T-helper 17 cell (primary cell): Measurements from ENCODE around the gene ADAMTS12. TPM values are rescaled to one million over a fixed set of nuclear protein-coding genes. Genes with fewer than 3 reads are reported as not detected.
"Not testable (repeated sequence)": the region's sequence is repeated elsewhere in the genome, so short reads cannot be mapped to it uniquely, and the experiment has no call there.

Experiments used
- ATAC-seq: fragments of 150-1000 bp; cut with Tn5 transposase; 2 replicates; pipeline ENCODE4 v1.10.0; 2021; ENCODE audit warnings: mild to moderate bottlenecking, moderate library complexity
- DNase-seq, 3 donors: peaks; one replicate each; pipeline versions ENCODE4 v3.0.0 to v3.0.0-alpha.2; 2020 to 2021
- H3K9me3 ChIP-seq: one replicate; pipeline ENCODE4 v1.7.0; 2013; ENCODE audit warnings: low read length, mild to moderate bottlenecking; ENCODE audit not compliant: control insufficient read depth, poor library complexity, severe bottlenecking
- H3K27ac Mint-ChIP-seq: one replicate; pipeline ENCODE4 v1.8.0; 2022; ENCODE audit warnings: mild to moderate bottlenecking, moderate library complexity, mixed read lengths
- H3K27me3 Mint-ChIP-seq: one replicate; pipeline ENCODE4 v1.8.0; 2022; ENCODE audit warnings: mixed read lengths
- H3K36me3 Mint-ChIP-seq: one replicate; pipeline ENCODE4 v1.8.0; 2022; ENCODE audit warnings: low read depth, mixed read lengths
- H3K4me1 Mint-ChIP-seq: one replicate; pipeline ENCODE4 v1.8.0; 2022; ENCODE audit warnings: mild to moderate bottlenecking, mixed read lengths
- H3K4me3 Mint-ChIP-seq: one replicate; pipeline ENCODE4 v1.8.0; 2022; ENCODE audit warnings: mild to moderate bottlenecking, moderate library complexity, mixed read lengths
- total RNA-seq, 4 donors: library from RNA in 2 of 4; stranded (reverse) in 2 of 4; gene quantifications; one replicate each; pipeline ENCODE4 v1.2.3 and lab custom pipeline; 2022 to 2026

The ADAMTS12 gene
- total RNA-seq, 2 donors from 2014 or later, result not detected

GRCh38 chr5:33531037-33531298 lies 360.8 kb downstream of the ADAMTS12 start:
- peaks cover 18% of the 10 kb centered on the region for H3K27me3 Mint-ChIP-seq
- DNase-seq (no peak), ATAC-seq (no peak)
- no peaks in the 10 kb centered on the region for H3K36me3 Mint-ChIP-seq
- no peaks in the 10 kb centered on the region for H3K4me1 Mint-ChIP-seq
- H3K27ac Mint-ChIP-seq, result no peak overlapping the region
- no peak overlapping the region for H3K4me3 Mint-ChIP-seq
- no peaks in the 10 kb centered on the region for H3K9me3 ChIP-seq

DNA sequence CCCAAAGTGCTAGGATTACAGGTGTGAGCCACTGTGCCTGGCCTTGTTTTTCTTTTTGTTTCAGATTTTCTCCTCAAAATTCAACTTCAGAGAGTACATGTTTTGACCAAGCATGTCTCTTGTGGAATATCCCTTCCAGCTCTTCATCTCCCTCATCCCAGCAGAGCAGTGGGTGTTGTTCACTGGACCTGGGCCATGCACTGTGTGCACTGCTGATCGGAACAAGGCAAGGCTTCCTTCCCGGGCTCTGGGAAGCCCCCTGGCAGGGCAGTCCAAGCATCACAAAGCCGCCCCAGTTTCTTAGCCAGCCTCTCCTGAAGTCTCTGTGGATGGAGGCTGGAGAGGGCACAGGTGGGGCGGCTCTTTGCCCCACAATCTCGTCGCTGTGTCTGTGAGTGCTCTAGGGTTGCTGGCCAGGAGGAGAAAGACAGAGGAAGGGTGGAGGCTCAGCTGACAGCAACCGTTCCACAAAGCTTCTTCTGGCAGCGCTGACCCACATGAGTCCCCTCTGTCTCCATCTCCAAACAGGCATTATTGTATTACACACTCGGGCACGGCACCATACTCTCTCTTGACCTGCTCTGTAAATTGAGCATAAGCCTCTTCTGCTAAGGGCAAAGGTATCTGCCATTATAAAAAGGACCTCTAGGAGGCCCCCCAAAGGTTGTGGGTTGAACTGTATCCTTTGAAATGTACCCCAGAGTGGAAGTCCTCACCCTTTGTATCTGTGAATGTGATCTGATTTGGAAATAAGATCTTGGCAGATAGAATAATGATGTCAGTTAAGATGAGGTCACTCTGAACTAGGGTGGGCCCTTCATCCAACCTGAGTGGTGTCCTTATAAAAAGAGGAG lies 361.4 kb downstream of the ADAMTS12 start:
- DNase-seq (no peak), ATAC-seq (no peak)
- Mint-ChIP-seq H3K27ac (no peak overlapping the region), H3K27me3 (peaks cover 14% of the 10 kb centered on the region), H3K4me3 (no peak overlapping the region), H3K36me3 (no peaks in the 10 kb centered on the region), H3K4me1 (no peaks in the 10 kb centered on the region)
- H3K9me3 ChIP-seq, result no peaks in the 10 kb centered on the region

DNA sequence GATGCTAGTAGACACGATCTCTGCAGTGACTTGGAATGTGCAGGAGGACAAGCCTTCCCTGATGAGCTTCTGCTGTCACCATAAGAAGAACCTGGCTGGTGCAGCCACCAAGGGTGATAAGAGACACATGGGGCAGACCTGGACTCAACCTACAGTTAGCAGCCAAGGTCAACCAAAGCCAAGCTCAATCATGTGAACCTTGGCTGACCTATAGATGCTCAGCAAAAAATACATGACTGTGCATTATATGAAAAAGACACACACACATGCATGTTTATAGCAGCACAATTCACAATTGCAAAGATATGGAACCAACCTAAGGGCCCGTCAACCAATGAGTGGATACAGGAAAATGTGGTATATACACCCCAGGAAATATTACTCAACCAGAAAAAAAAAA lies 364.1 kb downstream of the ADAMTS12 start:
- no peak overlapping the region for H3K27ac Mint-ChIP-seq

GRCh38 chr5:33526755-33527154 lies 365.0 kb downstream of the ADAMTS12 start:
- no peak overlapping the region for H3K27ac Mint-ChIP-seq
- no peaks in the 10 kb centered on the region for H3K36me3 Mint-ChIP-seq
- peaks cover 17% of the 10 kb centered on the region for H3K27me3 Mint-ChIP-seq
- H3K9me3 ChIP-seq, result no peaks in the 10 kb centered on the region
- DNase-seq (no peak), ATAC-seq (no peak)
- H3K4me3 Mint-ChIP-seq, result no peak overlapping the region
- no peaks in the 10 kb centered on the region for H3K4me1 Mint-ChIP-seq

More for the DNA sequence above, 364.1 kb downstream of the ADAMTS12 start:
- no peaks in the 10 kb centered on the region for H3K9me3 ChIP-seq
- ATAC-seq (no peak), DNase-seq (no peak)
- no peaks in the 10 kb centered on the region for H3K4me1 Mint-ChIP-seq
- H3K36me3 Mint-ChIP-seq, result no peaks in the 10 kb centered on the region
- H3K27me3 Mint-ChIP-seq, result peaks cover 19% of the 10 kb centered on the region
- H3K4me3 Mint-ChIP-seq, result no peak overlapping the region

- Mint-ChIP-seq H3K4me3 (no peak overlapping the region), H3K27me3 (peaks cover 13% of the 10 kb centered on the region), H3K4me1 (no peaks in the 10 kb centered on the region), H3K36me3 (no peaks in the 10 kb centered on the region), H3K27ac (no peak overlapping the region)
- ATAC-seq (no peak), DNase-seq (no peak)
- no peaks in the 10 kb centered on the region for H3K9me3 ChIP-seq
Observed at GRCh38 chr5:33524476-33524875, 367.3 kb downstream of the ADAMTS12 start.

DNA sequence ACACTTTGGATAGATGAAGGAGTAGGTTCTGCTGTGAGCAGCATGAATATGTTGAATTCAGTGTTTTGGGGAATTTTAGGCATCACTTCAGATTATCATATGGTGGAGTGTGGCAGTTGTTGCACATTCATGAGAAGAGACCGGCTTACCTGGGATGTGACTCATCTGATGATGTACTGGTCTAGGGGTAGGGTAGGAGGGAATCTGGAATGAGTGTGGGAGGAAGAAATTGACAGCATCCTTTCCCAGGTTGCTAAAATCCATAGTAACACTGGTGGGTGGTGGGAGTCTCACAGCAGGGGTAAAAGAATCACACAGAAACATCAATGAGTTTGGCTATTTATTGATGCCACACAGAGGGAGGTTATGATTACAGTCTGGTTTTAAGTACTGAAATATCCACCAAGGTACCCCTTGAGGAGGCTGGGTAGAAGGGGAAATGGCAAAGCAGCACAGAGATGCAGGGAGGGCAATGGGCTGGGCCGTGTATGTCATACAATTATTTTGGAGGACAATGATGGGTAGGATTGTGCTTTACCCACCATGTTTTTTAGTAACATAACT lies 368.5 kb downstream of the ADAMTS12 start:
- H3K27ac Mint-ChIP-seq, result no peak overlapping the region

DNA sequence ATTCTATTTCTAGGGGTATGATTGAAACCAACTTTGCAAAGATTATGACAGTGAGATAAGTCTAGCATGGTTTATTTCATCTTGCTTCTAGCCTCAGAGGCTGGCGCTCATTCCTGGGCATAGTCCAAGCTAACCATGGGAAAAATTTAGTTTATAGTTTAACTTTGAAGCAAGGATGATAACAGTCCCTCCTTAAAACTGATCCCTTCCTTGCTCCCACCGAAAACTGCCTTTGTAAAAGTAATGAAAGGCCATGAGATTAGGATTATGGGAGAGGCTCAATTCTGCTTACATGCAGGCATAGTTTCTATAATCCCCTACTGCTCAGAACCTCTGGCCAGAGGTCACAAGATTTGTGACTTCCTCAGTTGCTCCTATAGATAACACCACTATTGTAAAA lies 375.4 kb downstream of the ADAMTS12 start:
- H3K27ac Mint-ChIP-seq, result no peak overlapping the region
- H3K36me3 Mint-ChIP-seq, result no peaks in the 10 kb centered on the region
- no peak overlapping the region for H3K4me3 Mint-ChIP-seq
- no peaks in the 10 kb centered on the region for H3K4me1 Mint-ChIP-seq
- DNase-seq, result no peak
- ATAC-seq, result no peak
- H3K9me3 ChIP-seq, result no peaks in the 10 kb centered on the region
- H3K27me3 Mint-ChIP-seq, result peaks cover 5% of the 10 kb centered on the region

More for the DNA sequence above, 368.5 kb downstream of the ADAMTS12 start:
- peaks cover 13% of the 10 kb centered on the region for H3K27me3 Mint-ChIP-seq
- H3K4me1 Mint-ChIP-seq, result no peaks in the 10 kb centered on the region
- ATAC-seq, result no peak
- no peak overlapping the region for H3K4me3 Mint-ChIP-seq
- H3K9me3 ChIP-seq, result no peaks in the 10 kb centered on the region
- DNase-seq, result no peak
- no peaks in the 10 kb centered on the region for H3K36me3 Mint-ChIP-seq

- not testable (repeated sequence) for H3K4me3 Mint-ChIP-seq, ATAC-seq, H3K4me1 Mint-ChIP-seq, H3K27ac Mint-ChIP-seq, H3K9me3 ChIP-seq, H3K27me3 Mint-ChIP-seq, H3K36me3 Mint-ChIP-seq, DNase-seq
Observed at GRCh38 chr5:33515366-33515765, 376.4 kb downstream of the ADAMTS12 start.

DNA sequence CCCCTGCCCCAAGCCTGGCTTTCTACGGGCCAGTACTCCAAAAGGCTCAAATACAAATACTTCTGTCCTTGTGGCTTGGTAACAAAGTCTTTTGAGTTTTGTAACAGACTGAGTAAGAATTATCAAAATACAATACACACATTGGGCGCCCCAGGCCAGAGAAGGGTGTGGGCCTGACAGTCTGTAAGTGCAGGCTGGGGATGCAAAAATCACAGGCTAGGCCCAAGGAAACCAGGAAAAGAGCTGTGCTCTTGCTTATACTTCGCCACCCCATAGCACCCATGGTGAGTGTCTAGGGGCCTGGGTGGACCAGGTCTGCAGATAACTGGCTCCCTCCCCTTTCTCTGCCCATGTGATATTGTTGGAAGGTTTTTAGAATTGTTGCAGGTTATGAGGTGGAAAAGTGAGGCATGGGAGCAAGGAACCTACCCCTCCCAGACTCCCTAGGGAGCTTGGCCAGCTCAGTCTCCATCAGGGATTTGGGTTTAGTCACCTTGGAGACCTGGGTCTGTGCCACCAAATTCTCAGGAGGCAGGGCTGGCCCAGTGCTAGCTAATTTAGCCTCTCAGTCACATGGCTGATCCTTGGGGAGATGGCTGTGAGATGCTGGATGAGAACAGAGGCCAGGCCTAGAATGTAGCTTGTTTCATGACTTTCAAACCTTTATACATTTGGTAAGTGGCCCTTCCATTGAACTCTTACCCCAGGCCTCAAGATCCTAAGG lies 378.2 kb downstream of the ADAMTS12 start:
- H3K27ac Mint-ChIP-seq, result no peak overlapping the region
- H3K9me3 ChIP-seq, result no peaks in the 10 kb centered on the region
- DNase-seq (no peak), ATAC-seq (no peak)
- H3K27me3 Mint-ChIP-seq, result peaks cover 5% of the 10 kb centered on the region
- no peaks in the 10 kb centered on the region for H3K36me3 Mint-ChIP-seq
- no peaks in the 10 kb centered on the region for H3K4me1 Mint-ChIP-seq
- H3K4me3 Mint-ChIP-seq, result no peak overlapping the region

- Mint-ChIP-seq H3K27me3 (no peaks in the 10 kb centered on the region), H3K4me3 (no peak overlapping the region), H3K27ac (no peak overlapping the region), H3K36me3 (no peaks in the 10 kb centered on the region), H3K4me1 (no peaks in the 10 kb centered on the region)
- DNase-seq, result no peak
- H3K9me3 ChIP-seq, result no peaks in the 10 kb centered on the region
- ATAC-seq, result no peak
Observed at GRCh38 chr5:33509036-33509435, 382.8 kb downstream of the ADAMTS12 start.

- H3K9me3 ChIP-seq, result no peaks in the 10 kb centered on the region
- no peak overlapping the region for H3K4me3 Mint-ChIP-seq
- ATAC-seq (no peak), DNase-seq (no peak)
- H3K27me3 Mint-ChIP-seq, result no peaks in the 10 kb centered on the region
- no peaks in the 10 kb centered on the region for H3K36me3 Mint-ChIP-seq
- H3K4me1 Mint-ChIP-seq, result no peaks in the 10 kb centered on the region
- no peak overlapping the region for H3K27ac Mint-ChIP-seq
Observed at GRCh38 chr5:33507426-33507825, 384.4 kb downstream of the ADAMTS12 start.

- H3K27ac Mint-ChIP-seq, result no peak overlapping the region
- DNase-seq, result no peak
- H3K36me3 Mint-ChIP-seq, result no peaks in the 10 kb centered on the region
- no peaks in the 10 kb centered on the region for H3K9me3 ChIP-seq
- H3K4me3 Mint-ChIP-seq, result no peak overlapping the region
- no peak for ATAC-seq
- H3K27me3 Mint-ChIP-seq, result no peaks in the 10 kb centered on the region
- no peaks in the 10 kb centered on the region for H3K4me1 Mint-ChIP-seq
Observed at GRCh38 chr5:33504570-33504969, 387.2 kb downstream of the ADAMTS12 start.

DNA sequence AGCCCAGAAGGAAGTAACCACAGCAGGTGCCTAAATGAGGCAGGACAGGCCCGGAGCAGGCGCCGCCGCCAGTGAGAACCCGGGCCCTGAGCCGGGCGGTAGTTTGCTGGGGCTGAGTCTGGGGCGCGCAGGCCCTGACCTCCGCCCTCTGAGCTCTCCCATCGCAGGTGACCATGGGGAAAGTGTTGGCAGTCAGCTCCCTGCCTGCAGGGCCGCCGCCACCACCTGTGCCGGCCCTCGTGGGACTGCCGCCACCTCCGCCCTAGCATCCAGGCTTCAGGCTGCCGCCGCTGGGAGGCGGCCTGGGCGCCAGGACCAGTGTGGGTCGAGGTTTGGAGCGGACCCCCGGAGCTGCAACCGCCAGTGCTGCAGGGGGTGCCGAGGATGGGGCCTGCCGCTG lies 389.9 kb downstream of the ADAMTS12 start:
- no peak overlapping the region for H3K4me3 Mint-ChIP-seq
- H3K36me3 Mint-ChIP-seq, result no peaks in the 10 kb centered on the region
- ATAC-seq (no peak), DNase-seq (no peak)
- no peaks in the 10 kb centered on the region for H3K4me1 Mint-ChIP-seq
- no peak overlapping the region for H3K27ac Mint-ChIP-seq
- no peaks in the 10 kb centered on the region for H3K9me3 ChIP-seq
- H3K27me3 Mint-ChIP-seq, result no peaks in the 10 kb centered on the region
